Small intestine (tissue), 16 donors: Measurements from ENCODE around the gene FBN3. TPM values are rescaled to one million over a fixed set of nuclear protein-coding genes. Genes with fewer than 3 reads are reported as not detected.

Experiments
- DNase-seq, 2 donors: peaks; one replicate each; pipeline versions ENCODE4 v3.0.0 to v3.0.0-alpha.2; 2013
- FAIRE-seq: peaks from 2 replicates; lab custom pipeline; 2012; peaks lifted over from hg19 to GRCh38; lab: Jason Lieb, UNC
- H3K27ac ChIP-seq, 3 donors: one replicate each; pipeline ENCODE4 v1.5.1; 2013; ENCODE audit warnings: low read length in 2 of 3, mild to moderate bottlenecking in 2 of 3, control low read depth in 1 of 3, inconsistent platforms in 1 of 3, low read depth in 1 of 3, moderate library complexity in 1 of 3
- H3K27me3 ChIP-seq, 3 donors: one replicate each; pipeline ENCODE4 v1.6.1; 2013; ENCODE audit warnings: low read length in 3 of 3, inconsistent platforms in 1 of 3; ENCODE audit not compliant: control insufficient read depth in 3 of 3, insufficient read depth in 3 of 3
- H3K36me3 ChIP-seq, 3 donors: one replicate each; pipeline ENCODE4 v1.6.1; 2013; ENCODE audit warnings: low read length in 3 of 3, inconsistent platforms in 1 of 3, low read depth in 1 of 3, mild to moderate bottlenecking in 1 of 3, moderate library complexity in 1 of 3; ENCODE audit not compliant: control insufficient read depth in 3 of 3, insufficient read depth in 2 of 3
- H3K4me1 ChIP-seq, 3 donors: one replicate each; pipeline ENCODE4 v1.6.1; 2013; ENCODE audit warnings: low read length in 2 of 3, inconsistent platforms in 1 of 3, low read depth in 1 of 3, mild to moderate bottlenecking in 1 of 3, moderate library complexity in 1 of 3; ENCODE audit not compliant: control insufficient read depth in 3 of 3, insufficient read depth in 2 of 3
- H3K4me3 ChIP-seq, 3 donors: one replicate each; pipeline ENCODE4 v1.5.1; 2013; ENCODE audit warnings: low read length in 3 of 3, control low read depth in 1 of 3, inconsistent platforms in 1 of 3, low read depth in 1 of 3, mild to moderate bottlenecking in 1 of 3, moderate library complexity in 1 of 3
- H3K9me3 ChIP-seq, 2 donors: one replicate each; pipeline ENCODE4 v1.6.1; 2013; ENCODE audit warnings: low read depth in 1 of 2, low read length in 1 of 2; ENCODE audit not compliant: control insufficient read depth in 2 of 2, insufficient read depth in 1 of 2
- WGBS, 3 donors: extraction: QIAGEN DNeasy Blood & Tissue Kit; methylation state at CpG; one replicate each; pipeline ENCODE4 v1.1.7; 2013; 5-methylcytosine and 5-hydroxymethylcytosine counted together
- long read RNA-seq, 10 donors: transcript quantifications; one replicate each; lab custom pipeline, GENCODE V29; 2026
- polyA plus RNA-seq, 4 donors: library from polyadenylated mRNA; stranded (reverse) in 3 of 4; unstranded in 1 of 4; fragments of 200-250 nt in 3 of 4; fragments of 120-200 nt in 1 of 4; gene quantifications; one replicate each; pipeline versions ENCODE4 v1.2.1 to v1.2.3, GENCODE V29; 2013
- donor health status: healthy with polysubstance abuse.
- donor health status: control.
- donor health status: control.
- donor health status: Bipolar disorder and iron deficiency.
- donor health status: healthy.

The FBN3 gene
- polyA plus RNA-seq: 1 to 10 TPM in 1 of 4 donors, under 1 TPM in 1, not detected in 2; 0.04 to 2.5 TPM
- long read RNA-seq, donor 1: 0 reads
- long read RNA-seq, donor 2: 0 reads
- long read RNA-seq, donor 3, partial matches to known transcripts: 202 of 219 reads
- long read RNA-seq, donor 3, other reads (novel, unspliced or antisense): 17 of 219 reads
- long read RNA-seq, donor 4: 0 reads
- long read RNA-seq, donor 5: 0 reads
- long read RNA-seq, donor 6: 0 reads
- long read RNA-seq, donor 7, full-length matches to known transcripts: 1 of 1 reads
- long read RNA-seq, donor 7, partial matches to known transcripts: 0 of 1 reads
- long read RNA-seq, donor 7, other reads (novel, unspliced or antisense): 0 of 1 reads
- long read RNA-seq, donor 8: 0 reads
- long read RNA-seq, donor 9: 0 reads
- long read RNA-seq, donor 10: 0 reads

GRCh38 chr19:8149261-8150094 lies at the start of gene FBN3:
Gene FBN3 (minus strand): TSS chr19:8149592. CDS start chr19:8147480, 2,112 bp downstream.
- peaks cover 6 to 15% (median 12%) of the 10 kb centered on the region in 3 donors for H3K27me3 ChIP-seq
- no peaks in the 10 kb centered on the region for H3K9me3 ChIP-seq
- 3 to 6% (median 4%) methylated on average over 25 to 70 of the region's 72 CpGs for WGBS, 3 donors
- FAIRE-seq: no peak
- peak in 1 of 2 donors; percentile 45 for DNase-seq
- peak within 1 kb of the TSS in 1 of 3 donors; percentile 38 for H3K4me3 ChIP-seq
- H3K36me3 ChIP-seq: no peaks in the 10 kb centered on the region
- peaks cover 0 to 20% (median under 1%) of the 10 kb centered on the region in 3 donors for H3K4me1 ChIP-seq
- no peak within 1 kb of the TSS for H3K27ac ChIP-seq

- WGBS, 3 donors: 60 to 68% (median 65%) methylated on average over 10 of the region's 10 CpGs
- Histone ChIP-seq H3K9me3 (no peaks in the 10 kb centered on the region), H3K4me1 (no peaks in the 10 kb centered on the region), H3K27me3 (no peaks in the 10 kb centered on the region), H3K27ac (no peak overlapping the region), H3K36me3 (no peaks in the 10 kb centered on the region), H3K4me3 (no peak overlapping the region)
- DNase-seq (no peak), FAIRE-seq (no peak)
Measured at GRCh38 chr19:8196271-8196927, 47.0 kb upstream of the FBN3 start.

- Histone ChIP-seq H3K4me1 (no peaks in the 10 kb centered on the region), H3K27ac (peak overlapping the region in 1 of 3 donors; percentile 61), H3K36me3 (no peaks in the 10 kb centered on the region), H3K9me3 (no peaks in the 10 kb centered on the region), H3K4me3 (no peak overlapping the region), H3K27me3 (no peaks in the 10 kb centered on the region)
- FAIRE-seq (no peak), DNase-seq (peak in 1 of 2 donors; percentile 30)
- 54 to 74% (median 62%) methylated on average over 11 of the region's 11 CpGs for WGBS, 3 donors
Measured at GRCh38 chr19:8194528-8195267, 45.3 kb upstream of the FBN3 start.

- no peak for FAIRE-seq
- 62 to 75% (median 73%) methylated on average over 7 of the region's 7 CpGs for WGBS, 3 donors
Measured at GRCh38 chr19:8192221-8192820, 42.9 kb upstream of the FBN3 start.

GRCh38 chr19:8185343-8186068 lies 36.1 kb upstream of the FBN3 start:
- FAIRE-seq (no peak), DNase-seq (no peak)
- no peak overlapping the region for H3K4me3 ChIP-seq
- H3K9me3 ChIP-seq: no peaks in the 10 kb centered on the region
- no peaks in the 10 kb centered on the region for H3K4me1 ChIP-seq
- H3K27me3 ChIP-seq: no peaks in the 10 kb centered on the region
- 78 to 88% (median 84%) methylated on average over 5 of the region's 5 CpGs for WGBS, 3 donors
- H3K36me3 ChIP-seq: no peaks in the 10 kb centered on the region
- no peak overlapping the region for H3K27ac ChIP-seq

More at GRCh38 chr19:8192221-8192820, 42.9 kb upstream of the FBN3 start:
- Histone ChIP-seq H3K4me3 (no peak overlapping the region), H3K27me3 (no peaks in the 10 kb centered on the region), H3K9me3 (no peaks in the 10 kb centered on the region), H3K4me1 (no peaks in the 10 kb centered on the region), H3K27ac (no peak overlapping the region), H3K36me3 (no peaks in the 10 kb centered on the region)
- DNase-seq: no peak

GRCh38 chr19:8184274-8184673 lies 34.9 kb upstream of the FBN3 start:
- H3K27me3 ChIP-seq: no peaks in the 10 kb centered on the region
- H3K4me3 ChIP-seq: no peak overlapping the region
- no peaks in the 10 kb centered on the region for H3K36me3 ChIP-seq
- no peak overlapping the region for H3K27ac ChIP-seq
- H3K4me1 ChIP-seq: no peaks in the 10 kb centered on the region
- FAIRE-seq (no peak), DNase-seq (no peak)
- H3K9me3 ChIP-seq: no peaks in the 10 kb centered on the region
- WGBS, 3 donors: 84 to 86% (median 84%) methylated on average over 9 of the region's 9 CpGs

GRCh38 chr19:8180018-8180417 lies 30.6 kb upstream of the FBN3 start:
- H3K4me1 ChIP-seq: no peaks in the 10 kb centered on the region
- no peaks in the 10 kb centered on the region for H3K27me3 ChIP-seq
- no peak overlapping the region for H3K4me3 ChIP-seq
- H3K9me3 ChIP-seq: no peaks in the 10 kb centered on the region
- 72 to 80% (median 79%) methylated on average over 6 of the region's 6 CpGs for WGBS, 3 donors
- no peak overlapping the region for H3K27ac ChIP-seq
- no peaks in the 10 kb centered on the region for H3K36me3 ChIP-seq
- FAIRE-seq (no peak), DNase-seq (no peak)
